ENCODE results near the gene TTLL5.

Gene TTLL5

DNA sequence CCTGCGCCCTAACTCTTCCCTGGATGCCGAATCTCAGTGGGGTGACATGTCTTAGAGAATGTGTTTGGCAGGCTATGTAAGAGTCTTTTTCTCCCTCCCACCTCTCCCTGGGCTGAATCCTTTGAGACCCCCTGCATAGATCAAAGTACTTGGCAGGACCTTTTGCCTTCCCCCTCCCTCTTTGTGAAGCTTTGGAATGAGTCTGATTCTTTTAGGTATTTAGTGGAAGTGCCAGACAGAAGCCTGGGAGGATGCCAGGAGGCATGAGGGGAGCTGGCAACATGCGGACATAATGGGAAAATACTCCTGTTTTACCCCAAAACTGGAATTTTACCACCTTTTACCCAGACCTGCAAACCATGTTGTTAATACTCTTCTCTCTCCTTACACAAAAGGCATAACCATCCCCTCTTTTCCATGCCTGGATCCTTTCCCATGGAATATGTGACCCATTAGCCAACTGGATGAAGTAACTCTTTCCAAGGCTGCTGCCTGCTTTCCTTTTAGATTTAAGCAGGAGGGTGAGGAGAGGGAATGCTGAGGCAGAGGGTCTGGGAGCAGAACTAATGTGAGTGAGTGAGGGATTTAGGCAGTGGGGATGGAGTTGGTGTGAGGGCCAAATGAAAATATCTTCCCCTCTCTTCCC is 41.7 kb downstream of the TTLL5 start:
- DNase-seq: no peak

DNA sequence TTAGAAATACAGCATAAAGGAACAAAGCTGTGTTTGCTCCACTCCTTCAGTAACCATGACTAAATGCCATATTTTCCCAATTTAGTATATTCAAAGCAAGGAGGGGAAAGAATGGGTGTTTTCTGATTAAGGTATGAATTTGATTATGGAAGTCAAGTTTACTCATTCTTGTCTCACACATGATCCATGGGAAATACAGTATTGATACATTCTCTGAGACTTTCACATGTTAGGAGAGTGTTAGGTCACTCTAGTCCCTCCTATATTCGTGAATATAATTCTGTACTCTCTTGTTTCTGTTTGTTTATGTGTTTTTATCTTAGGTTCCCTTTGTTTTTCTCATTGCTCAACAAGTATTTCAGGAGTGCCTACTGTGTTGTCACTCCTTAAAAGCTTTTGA is 42.4 kb downstream of the TTLL5 start:
- no peak for DNase-seq

DNA sequence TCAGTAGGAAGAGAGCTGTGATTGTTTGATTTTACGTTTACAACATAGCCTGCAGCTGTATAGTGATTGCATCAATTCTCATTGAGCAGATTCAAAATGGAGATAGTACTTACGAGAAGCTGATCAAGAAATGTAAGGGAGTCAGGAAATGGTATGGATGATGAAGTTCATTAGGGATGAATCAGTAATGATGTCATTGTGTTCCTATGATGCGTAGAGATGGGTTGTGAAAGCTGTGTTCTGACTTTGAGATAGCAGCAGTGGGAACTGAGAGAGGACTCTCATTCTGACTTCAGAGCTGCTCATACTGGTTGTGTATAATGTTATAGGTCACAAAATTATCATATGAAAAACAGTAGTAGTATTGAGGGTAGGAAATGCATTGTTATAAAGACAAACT is 44.0 kb downstream of the TTLL5 start:
- no peak for DNase-seq

DNA sequence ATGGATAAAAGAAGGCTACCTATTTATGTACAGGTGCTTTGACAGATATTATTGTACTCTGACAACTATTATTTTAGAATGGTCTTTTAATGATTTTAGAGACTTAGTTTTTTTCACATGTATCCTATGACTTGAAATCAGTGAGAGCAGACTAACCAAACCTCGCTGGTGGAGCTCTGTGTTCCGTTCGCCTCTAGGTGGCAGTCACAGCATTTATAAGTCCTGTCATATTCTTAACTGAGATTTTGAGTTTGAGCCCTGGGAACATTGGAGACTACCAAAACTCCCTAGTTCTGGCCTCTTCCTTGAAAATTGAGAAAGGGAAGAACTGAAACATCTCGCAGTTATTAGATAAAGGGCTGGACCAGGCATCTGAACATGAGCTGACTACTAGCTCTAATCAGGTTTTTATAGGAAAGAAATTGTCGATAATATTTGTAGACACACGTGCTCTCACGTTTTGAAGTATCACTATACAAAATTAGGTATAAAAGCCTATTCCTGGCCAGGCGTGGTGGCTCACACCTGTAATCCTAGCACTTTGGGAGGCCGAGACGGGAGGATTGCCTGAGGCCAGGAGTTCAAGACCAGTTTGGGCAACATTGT is 48.3 kb downstream of the TTLL5 start:
- peak; percentile 50 for DNase-seq

DNA sequence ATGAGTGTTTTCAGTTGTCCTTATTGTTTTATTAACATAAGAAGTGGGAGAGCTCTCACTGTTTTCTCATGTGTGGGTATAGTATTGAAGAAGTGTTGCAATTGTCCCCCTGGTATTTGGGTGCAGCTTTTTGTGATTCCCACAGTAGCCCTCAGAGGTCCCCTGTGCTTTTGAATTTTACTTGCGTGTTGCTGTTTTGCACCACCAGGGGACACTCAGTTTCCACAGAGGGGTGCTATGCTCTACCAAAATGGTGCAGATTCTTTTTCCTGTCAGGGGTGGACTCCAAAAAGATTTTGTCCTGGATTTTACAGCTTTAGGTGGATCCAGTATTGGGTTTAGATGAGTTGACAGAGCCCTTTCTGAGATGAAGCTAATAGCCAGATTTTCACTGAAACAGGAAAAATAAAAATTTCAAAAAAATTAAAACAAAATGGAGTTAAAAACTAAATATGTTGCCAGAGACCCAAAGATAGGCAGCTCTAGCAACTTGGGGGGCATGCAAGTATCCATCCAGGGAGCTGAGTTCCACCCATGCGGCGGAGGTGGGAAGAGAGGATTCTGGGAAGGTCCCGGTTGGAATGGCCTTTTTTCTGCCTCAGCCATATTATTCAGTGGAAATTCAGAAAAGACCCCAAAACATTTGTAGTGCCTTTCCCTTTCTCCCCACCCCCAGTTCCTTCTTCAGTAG is 50.2 kb downstream of the TTLL5 start:
- no peak for DNase-seq

DNA sequence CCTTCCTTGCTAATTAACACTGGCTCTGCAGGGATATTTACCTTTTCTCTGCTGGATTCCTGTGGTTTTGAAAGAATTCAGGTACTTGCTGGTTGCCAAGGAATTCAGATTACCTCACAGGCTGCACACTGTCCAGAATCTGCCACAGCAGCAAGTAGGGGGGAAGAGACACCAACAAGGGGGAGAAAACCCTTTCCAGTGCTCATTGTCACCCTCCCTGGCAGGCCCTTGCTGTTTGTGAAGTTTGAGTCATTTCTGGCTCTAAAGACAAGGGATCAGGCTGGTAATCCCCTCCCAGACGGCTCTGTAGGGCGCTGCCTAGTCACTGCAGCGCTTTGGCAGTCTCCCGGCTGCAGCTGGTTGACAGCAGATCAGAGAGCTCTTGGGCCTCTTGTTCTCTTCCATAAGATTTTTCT is 50.8 kb downstream of the TTLL5 start:
- no peak for DNase-seq

DNA sequence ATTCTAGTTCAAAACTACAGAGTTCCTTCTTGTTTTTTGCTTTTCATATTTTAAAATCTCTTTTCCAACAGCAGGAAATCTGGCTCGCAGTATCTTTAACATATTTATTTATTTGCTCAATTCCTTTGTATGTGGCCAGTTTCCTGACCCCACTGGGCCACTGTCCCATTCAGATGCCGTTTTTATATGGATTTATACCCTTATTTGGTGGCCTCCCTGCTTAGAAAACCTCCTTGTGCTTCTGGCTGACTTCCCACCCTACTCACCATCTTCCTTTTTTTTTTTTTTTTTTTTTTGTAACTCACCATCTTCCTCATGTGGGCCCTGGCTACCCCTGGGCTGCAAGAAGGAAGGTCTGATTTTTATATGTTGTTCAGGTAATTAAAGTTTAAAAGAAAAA is 53.9 kb downstream of the TTLL5 start:
- DNase-seq: no peak

DNA sequence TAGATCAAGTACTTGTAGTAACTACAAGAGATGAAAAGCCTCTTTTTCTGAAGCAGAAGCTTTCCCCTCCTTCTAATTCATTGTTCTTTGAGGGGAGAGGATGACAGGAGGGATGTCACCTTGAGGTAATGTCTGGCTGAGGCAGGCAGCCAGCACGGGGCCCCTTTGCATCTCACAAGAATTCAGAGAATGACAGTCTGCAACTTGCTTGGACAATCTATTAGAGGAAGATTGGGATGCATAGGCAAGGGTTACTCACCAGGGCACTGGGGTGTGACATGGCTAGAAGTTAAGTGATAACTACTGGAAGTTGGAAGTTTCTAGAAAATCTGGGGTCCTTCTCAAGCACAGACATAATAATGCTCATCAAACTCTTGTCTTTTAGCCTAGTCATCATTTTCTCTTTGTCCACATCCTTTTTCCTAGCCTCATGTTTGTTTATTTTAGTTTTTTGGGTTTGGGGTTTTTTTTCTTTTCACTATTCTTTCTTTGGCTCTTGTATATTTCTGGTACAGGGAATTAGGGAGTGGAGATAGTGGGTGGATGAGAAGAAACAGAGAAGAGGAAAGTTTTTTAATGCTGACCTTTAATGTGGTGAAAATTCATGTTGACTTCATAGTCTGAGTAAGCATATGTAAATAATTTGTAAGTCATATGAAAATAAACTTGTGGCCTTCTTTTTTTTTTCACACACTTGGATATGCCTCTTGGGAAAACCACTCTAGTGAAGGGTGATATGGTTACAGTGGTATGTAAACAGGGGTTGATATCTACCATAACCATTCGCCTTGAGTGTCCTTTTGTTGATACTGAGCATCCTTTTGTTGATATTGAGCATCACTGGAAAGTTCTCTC is 55.1 kb downstream of the TTLL5 start:
- no peak for DNase-seq

DNA sequence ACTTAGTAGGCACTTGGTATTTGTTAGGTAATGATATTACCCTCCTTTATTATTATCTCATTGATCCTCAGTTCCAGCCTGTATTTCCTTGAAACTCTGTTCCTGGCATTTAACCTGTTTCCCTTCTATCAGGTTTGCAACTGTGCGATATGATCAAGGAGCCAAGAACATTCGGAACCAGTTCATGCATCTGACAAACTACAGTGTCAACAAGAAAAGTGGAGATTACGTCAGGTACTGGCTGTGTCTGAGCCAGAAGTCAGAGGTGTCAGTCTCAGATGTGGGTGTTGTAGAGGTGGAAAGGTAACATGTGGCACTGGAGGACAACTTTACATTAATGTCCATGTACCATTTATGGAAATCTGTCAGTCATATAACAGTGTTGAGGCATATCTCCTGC is 56.7 kb downstream of the TTLL5 start:
- no peak for DNase-seq

DNA sequence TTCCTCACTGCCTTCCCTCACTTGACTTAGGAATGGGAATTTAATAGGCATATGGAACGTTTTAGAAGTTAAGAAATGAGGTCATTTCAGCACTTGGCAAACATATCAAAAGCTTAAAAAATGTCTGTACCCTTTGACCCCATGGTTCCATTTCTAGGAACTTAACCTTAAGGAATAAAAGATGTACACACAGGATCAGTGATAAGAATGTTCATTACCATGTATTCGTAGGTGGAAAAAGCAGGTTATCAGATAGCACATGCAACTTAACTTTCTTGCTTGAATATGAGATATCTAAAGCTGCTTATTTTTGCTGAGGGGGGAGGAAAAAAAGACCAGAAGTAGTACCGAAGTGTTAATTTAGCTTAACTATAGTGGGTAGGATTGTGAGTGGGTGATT is 57.2 kb downstream of the TTLL5 start:
- DNase-seq: no peak

DNA sequence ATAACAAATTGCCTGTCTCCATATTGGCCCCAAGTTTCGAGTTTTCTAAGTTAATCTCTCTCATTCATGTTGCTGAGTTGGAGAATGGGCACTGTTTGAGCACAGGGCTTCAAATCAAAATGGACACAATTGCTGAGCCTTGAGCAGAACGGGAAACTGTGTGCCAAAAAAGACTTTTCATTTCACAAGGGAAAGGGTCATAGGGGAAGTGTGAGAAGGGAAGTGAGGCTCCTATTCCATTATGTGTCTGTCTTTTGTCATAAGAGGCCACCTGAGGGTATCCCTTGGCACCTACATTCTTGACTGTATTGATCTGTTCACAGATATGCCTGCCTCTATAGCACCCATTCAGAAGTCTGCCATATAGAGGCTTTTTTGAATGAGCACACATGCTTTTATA is 59.1 kb downstream of the TTLL5 start:
- DNase-seq: no peak

DNA sequence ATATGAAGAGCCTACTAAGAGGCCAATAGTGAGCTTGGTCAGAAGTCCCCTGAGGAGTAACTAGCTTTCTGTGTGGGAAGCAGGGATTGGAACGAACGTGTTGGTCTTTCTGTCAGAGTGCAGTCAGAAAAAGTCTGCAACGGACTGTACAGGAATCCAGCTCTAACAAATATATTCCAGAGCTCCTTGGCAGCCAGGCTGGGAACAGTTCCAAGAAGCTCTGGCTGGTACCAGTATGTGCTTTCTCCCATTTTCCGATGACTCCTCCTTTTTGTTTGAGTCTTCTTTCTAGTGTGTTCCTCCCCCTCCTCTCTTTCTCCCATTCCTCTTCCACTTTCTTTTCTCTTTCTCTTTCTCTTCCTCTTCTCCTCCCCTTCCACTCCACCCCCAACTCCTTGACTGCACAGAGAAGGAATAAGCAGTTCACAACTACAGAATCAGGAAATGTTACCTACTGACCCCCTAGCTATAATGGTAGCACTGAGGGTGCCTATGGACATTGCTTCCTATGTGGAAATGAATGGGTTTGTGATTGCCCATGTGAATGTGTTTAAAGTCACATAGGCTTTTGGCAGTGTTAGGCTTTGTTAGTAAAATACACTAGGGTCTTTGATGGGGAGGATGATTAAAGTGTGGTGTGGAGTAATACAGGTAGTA is 59.9 kb downstream of the TTLL5 start:
- no peak for DNase-seq

DNA sequence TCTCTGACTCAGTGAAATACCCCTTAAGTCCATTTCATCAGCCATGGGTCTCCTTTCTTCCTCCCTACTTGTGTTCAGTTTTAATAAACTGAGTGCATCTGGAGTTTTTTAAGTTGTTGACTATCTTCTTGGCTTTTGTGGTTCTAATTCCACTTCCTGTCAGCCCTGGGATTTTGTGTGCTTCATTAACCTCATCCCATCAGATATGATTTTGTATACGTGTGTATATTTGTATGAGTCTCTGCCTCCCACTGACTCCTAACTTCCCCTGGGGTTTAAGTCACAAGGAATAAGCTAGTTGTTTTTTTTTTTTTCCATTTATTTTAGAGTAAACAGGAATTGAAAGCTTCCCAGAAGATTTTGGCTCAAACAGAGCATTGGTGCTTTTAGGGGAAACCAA is 62.7 kb downstream of the TTLL5 start:
- no peak for DNase-seq

DNA sequence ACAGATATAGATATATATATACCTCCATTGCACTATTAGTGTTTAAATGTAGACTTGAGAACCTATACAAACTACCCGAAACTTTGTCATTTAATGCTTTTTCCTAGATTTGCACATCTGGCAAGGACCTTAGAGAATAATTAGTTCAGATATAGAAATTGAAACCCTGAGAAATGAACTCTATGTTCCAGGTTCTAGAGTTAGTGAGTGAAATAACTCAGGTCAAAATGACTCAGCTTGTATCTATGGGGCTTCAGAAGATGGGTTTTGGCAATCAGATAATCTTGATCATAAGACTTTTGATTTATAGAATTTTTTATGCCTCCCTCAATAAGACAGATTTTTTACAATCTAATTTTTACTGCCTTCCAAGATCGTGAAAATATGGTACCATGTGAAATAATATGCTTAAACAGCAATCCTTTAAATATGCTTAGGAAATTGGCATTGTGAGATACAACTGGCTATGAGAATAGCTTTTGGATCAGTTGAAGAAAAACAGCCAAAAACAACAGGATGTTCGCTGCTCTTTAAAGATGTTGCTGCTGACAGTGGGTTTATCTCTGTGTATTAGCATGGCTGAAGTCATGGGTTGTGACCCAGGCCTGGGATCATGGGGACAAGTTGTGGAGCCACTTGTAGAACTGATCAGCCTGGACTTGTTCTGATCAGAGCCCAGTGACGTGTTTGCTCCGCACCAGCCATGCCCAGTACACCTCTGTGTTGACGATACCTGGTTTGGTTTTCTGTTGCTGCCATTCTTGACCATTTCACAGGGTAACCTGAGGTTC is 63.6 kb downstream of the TTLL5 start:
- no peak for DNase-seq

DNA sequence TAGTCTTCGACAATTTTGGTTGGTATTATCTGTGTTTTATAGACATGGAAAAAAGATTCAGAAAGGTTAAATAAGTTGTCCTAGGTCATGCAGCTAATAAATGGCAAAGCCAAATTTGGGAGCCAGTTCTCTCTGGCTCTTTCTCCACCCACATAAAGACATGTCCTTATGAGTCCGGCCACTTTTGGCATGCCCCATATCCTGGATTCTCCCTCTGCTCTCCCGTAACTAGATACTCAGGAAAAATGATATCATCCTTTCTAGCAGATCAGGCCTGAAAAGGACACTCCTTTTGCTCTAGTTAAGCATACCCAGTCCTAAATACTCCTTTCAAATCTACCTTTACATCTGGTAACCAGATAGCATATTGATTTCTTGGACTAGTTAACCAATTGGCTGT is 64.4 kb downstream of the TTLL5 start:
- DNase-seq: no peak

DNA sequence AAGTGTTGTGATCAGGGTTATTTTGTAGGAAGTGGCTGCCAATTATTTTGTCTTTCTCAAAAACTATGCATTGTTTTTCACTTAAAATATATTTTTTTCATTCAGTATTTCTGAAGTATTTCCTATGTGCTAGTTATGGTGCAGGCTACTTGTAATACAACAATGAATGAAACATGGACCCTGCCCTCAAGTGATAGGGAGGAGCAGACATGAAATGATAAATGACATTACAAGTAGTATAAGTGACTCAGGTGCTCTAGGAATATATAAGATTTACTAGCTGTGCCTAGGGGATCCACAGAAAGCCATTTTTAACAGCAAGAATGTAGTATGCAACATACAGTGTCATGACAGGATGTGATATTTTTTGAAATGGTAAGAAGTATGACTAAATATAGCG is 65.3 kb downstream of the TTLL5 start:
- no peak for DNase-seq

DNA sequence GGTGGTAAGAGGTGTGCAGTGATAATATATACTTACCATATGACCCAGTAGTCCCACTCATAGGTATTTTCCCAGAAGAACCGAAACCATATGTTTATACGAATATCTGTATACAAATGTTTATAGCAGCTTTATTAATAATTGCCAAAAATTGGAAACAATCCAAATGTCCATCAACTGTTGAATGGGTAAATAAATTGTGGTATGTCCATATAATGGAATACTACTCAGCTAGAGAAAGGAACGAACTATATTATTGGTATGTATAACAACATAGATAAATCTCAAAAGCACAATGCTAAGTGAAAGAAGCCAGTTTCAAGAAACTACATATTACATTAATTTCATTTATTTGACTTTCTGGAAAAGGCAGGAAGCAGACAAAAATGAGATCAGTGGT is 66.1 kb downstream of the TTLL5 start:
- no peak for DNase-seq

DNA sequence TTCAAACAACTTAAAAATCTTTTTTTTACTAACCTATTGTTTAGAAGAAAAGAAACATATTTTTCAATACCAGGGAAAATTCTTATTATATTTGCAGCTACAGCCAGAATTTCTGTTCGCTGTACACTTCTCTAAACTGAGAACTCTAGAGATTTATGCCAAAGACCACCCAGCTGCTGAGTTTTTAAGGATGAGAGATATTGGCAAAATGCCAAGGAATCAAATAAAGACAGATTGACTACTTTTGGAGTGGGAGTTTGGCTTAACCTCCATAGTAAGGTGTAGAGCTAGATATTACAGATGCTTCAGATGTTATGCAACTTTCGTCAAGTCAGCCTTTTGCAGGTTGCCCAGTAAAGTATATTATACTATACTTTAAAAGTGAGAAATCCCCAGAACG is 71.8 kb downstream of the TTLL5 start:
- no peak for DNase-seq

DNA sequence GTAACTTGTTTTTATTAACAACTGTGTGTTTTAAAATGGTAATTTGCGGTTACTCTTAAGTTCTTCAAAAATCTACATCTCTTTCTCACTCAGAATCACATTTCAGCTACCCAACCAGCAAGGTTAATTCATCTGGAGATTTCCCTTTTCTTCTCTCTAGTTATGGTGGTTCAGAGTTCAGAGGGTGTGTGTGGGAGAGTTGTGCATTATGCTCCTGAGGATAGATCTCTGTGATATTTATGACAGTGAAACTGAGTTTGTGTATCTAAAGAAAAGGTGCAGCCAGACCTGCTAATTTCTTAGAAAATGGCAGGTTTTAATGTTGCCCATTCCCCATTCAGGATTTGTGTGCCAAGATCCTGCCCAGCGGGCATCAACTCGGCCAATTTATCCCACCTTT is 73.8 kb downstream of the TTLL5 start:
- DNase-seq: no peak

DNA sequence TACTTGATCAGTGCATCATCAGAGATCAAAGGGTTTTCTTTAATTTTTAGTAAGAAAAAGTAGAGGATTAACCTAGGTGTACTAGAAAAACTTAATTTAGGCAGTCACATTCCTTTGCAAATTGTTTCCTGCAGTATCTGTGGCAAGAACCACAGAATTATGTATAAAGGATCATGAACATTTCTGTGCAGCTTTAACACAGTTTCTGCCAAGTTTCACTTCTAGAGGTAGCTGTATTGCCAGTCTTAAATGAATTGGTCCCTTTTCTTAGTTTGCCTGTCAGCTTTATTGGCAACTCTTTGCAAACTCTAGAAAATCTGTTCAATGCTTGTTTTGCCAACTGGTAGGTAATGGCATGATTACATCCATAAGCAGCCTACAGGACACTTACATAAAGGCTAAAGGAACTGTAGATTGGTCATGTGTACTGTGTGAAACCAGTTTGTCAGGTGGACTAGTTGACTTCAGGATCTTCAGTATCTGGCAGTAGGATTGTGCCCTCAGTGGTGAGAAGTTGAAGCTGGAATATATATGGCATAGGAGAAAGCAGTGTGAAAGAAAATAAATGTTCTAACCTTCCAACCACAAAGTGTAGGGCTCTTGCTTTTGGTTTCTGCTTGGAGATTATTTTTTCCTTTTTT is 75.9 kb downstream of the TTLL5 start:
- no peak for DNase-seq

DNA sequence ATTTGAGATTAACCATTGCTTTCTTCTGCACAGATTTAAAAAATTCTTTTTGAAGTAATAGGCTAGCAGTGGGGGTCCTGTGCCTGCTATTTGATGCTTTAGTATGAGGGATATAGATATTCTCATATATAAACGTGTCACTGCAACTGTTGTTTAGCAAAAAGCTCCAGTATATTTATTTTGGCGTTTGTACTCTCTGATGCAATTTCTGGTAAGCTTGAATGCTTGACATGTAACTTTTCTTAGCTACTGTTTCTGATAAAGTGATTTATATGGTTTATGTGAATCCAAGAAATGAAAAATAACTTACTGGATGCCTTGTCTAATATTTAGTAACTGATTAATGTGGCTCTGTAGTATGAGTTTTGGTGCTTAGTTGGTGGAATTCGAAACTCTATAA is 77.1 kb downstream of the TTLL5 start:
- no peak for DNase-seq

DNA sequence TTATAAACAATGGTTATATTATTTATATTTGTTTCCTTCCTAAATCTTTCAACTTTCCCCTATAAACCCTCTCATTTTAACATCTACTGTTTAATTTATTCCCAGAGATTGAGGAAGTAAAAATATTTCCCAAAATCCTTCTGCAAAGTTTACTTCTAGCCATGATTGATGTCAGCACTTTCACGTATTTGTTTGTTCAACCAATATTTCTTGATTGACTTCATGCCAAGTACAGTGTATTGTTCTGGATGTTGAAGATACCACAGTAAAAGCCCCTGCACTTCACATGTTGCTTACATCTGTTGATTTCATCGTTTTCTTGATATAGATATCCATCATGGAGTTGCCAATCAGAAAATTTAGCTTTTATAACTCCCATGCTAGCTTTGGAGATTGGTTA is 81.8 kb downstream of the TTLL5 start:
- DNase-seq: no peak

Measured in NCI-H1436 (cell line).